ENCODE measurements around the gene GPR22.

The GPR22 gene

GRCh38 chr7:107472116-107472515 is 2.3 kb downstream of the GPR22 start:
- DNase-seq (ENCODE audit: low read depth) = no peak
- no peak for TF ChIP-seq CTCF (IDR thresholded peaks at IDR 0.05; ENCODE audit: insufficient read depth, low read depth, low read length, missing control alignments)
- no peak overlapping the region for H3K4me3 ChIP-seq (ENCODE audit: low read depth, low read length)

- TF ChIP-seq CTCF (IDR thresholded peaks at IDR 0.05; ENCODE audit: insufficient read depth, low read depth, low read length, missing control alignments) = no peak
- DNase-seq (ENCODE audit: low read depth) = no peak
- no peak overlapping the region for H3K4me3 ChIP-seq (ENCODE audit: low read depth, low read length)
Observed at GRCh38 chr7:107474104-107474521, 4.3 kb downstream of the GPR22 start.

- H3K4me3 ChIP-seq (ENCODE audit: low read depth, low read length) = no peak overlapping the region
- no peak for TF ChIP-seq CTCF (IDR thresholded peaks at IDR 0.05; ENCODE audit: insufficient read depth, low read depth, low read length, missing control alignments)
- DNase-seq (ENCODE audit: low read depth) = no peak
Observed at GRCh38 chr7:107479303-107479702, 9.4 kb downstream of the GPR22 start.

GRCh38 chr7:107480932-107481331 is 11.1 kb downstream of the GPR22 start:
- no peak for DNase-seq (ENCODE audit: low read depth)
- no peak overlapping the region for H3K4me3 ChIP-seq (ENCODE audit: low read depth, low read length)
- TF ChIP-seq CTCF (IDR thresholded peaks at IDR 0.05; ENCODE audit: insufficient read depth, low read depth, low read length, missing control alignments) = no peak

GRCh38 chr7:107482571-107482970 is 12.7 kb downstream of the GPR22 start:
- DNase-seq (ENCODE audit: low read depth) = no peak

GRCh38 chr7:107486041-107486440 is 16.2 kb downstream of the GPR22 start:
- TF ChIP-seq CTCF (IDR thresholded peaks at IDR 0.05; ENCODE audit: insufficient read depth, low read depth, low read length, missing control alignments) = no peak
- H3K4me3 ChIP-seq (ENCODE audit: low read depth, low read length) = no peak overlapping the region
- no peak for DNase-seq (ENCODE audit: low read depth)

More at GRCh38 chr7:107482571-107482970, 12.7 kb downstream of the GPR22 start:
- H3K4me3 ChIP-seq (ENCODE audit: low read depth, low read length) = no peak overlapping the region
- no peak for TF ChIP-seq CTCF (IDR thresholded peaks at IDR 0.05; ENCODE audit: insufficient read depth, low read depth, low read length, missing control alignments)

GRCh38 chr7:107492875-107493274 is 23.0 kb downstream of the GPR22 start:
- no peak for TF ChIP-seq CTCF (IDR thresholded peaks at IDR 0.05; ENCODE audit: insufficient read depth, low read depth, low read length, missing control alignments)
- no peak for DNase-seq (ENCODE audit: low read depth)

More at GRCh38 chr7:107492875-107493274, 23.0 kb downstream of the GPR22 start:
- no peak overlapping the region for H3K4me3 ChIP-seq (ENCODE audit: low read depth, low read length)

Measured in GM12865 (cell line).